Measurements from ENCODE around the gene NUDT5. TPM values are rescaled to one million over a fixed set of nuclear protein-coding genes. Genes with fewer than 3 reads are reported as not detected.

The NUDT5 gene
- total RNA-seq, 1 donor from 2014 or later = 30.7 TPM

DNA sequence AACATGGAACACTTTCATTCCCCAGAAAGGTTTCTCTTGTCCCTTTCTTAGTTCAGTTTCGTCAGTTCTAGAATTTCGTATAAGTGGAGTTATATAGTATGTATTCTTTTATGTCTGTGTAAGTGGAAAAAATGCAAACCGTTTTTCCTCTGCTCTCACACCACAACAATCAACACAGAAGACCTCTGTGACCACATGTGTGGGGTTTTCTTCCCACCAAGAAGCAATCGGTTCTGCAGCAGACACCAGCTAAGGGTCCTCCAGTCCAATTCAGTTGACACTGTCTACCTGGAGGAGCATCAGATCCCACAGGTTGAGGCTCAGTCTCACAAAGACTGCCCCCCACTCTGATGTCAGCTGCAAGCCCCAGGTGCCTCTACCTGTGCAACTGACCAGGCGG is 6.5 kb upstream of the NUDT5 start:
- TF ChIP-seq POLR2A (IDR thresholded peaks at IDR 0.05) (no peak), POLR2AphosphoS5 (IDR thresholded peaks at IDR 0.05; ENCODE audit: insufficient read depth in 1 of 2, low read depth in 1 of 2) (no peak)
- TF ChIP-seq, protein P1, sequence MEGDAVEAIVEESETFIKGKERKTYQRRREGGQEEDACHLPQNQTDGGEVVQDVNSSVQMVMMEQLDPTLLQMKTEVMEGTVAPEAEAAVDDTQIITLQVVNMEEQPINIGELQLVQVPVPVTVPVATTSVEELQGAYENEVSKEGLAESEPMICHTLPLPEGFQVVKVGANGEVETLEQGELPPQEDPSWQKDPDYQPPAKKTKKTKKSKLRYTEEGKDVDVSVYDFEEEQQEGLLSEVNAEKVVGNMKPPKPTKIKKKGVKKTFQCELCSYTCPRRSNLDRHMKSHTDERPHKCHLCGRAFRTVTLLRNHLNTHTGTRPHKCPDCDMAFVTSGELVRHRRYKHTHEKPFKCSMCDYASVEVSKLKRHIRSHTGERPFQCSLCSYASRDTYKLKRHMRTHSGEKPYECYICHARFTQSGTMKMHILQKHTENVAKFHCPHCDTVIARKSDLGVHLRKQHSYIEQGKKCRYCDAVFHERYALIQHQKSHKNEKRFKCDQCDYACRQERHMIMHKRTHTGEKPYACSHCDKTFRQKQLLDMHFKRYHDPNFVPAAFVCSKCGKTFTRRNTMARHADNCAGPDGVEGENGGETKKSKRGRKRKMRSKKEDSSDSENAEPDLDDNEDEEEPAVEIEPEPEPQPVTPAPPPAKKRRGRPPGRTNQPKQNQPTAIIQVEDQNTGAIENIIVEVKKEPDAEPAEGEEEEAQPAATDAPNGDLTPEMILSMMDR (IDR thresholded peaks at IDR 0.05) = no peak
- peaks cover 0 to 35% of the 10 kb centered on the region in 2 donors for H3K36me3 ChIP-seq

DNA sequence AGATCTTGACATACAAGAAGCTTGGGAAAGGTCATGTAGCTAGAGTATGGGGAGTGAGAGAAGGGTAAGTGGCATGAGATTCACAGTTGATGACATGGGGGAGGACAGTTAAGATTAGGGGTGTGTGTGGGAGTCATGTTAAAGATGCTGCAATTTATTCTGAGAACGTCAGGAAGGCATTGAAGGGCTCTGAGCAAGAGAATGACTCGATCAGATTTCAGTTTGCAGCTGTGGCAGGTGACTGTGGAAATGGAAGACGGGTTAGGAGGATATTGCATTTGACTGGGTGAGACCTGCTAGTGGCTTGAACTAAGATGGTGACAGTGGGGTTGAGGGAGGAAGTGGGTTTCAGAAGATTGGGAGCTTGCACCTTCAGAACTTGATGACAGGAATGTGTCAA is 5.9 kb upstream of the NUDT5 start:
- TF ChIP-seq POLR2A (IDR thresholded peaks at IDR 0.05) (no peak), POLR2AphosphoS5 (IDR thresholded peaks at IDR 0.05; ENCODE audit: insufficient read depth in 1 of 2, low read depth in 1 of 2) (no peak)
- TF ChIP-seq, protein P1 (IDR thresholded peaks at IDR 0.05) = no peak
- DNase-seq (ENCODE audit: extremely low spot score in 2 of 2) = no peak
- Histone ChIP-seq H3K27ac (no peak overlapping the region), H3K4me1 (peaks cover 24% of the 10 kb centered on the region), H3K4me3 (no peak overlapping the region), H3K27me3 (no peaks in the 10 kb centered on the region), H3K36me3 (peaks cover 0 to 35% of the 10 kb centered on the region in 2 donors), H3K9me3 (no peaks in the 10 kb centered on the region)
- intact Hi-C loops (cut with DNase I) = no loop called here

More for the DNA sequence above, 6.5 kb upstream of the NUDT5 start:
- Histone ChIP-seq H3K4me1 (peaks cover 17% of the 10 kb centered on the region), H3K27ac (no peak overlapping the region), H3K9me3 (no peaks in the 10 kb centered on the region), H3K4me3 (no peak overlapping the region), H3K27me3 (no peaks in the 10 kb centered on the region)
- intact Hi-C loops (cut with DNase I) = no loop called here
- DNase-seq (ENCODE audit: extremely low spot score in 2 of 2) = no peak

GRCh38 chr10:12200850-12201249 is 5.2 kb upstream of the NUDT5 start:
- Histone ChIP-seq H3K9me3 (no peaks in the 10 kb centered on the region), H3K36me3 (peaks cover 0 to 35% of the 10 kb centered on the region in 2 donors), H3K27me3 (no peaks in the 10 kb centered on the region), H3K27ac (no peak overlapping the region), H3K4me3 (no peak overlapping the region), H3K4me1 (peaks cover 25% of the 10 kb centered on the region)
- DNase-seq (ENCODE audit: extremely low spot score in 2 of 2) = no peak
- intact Hi-C loops (cut with DNase I) = no loop called here
- TF ChIP-seq POLR2AphosphoS5 (IDR thresholded peaks at IDR 0.05; ENCODE audit: insufficient read depth in 1 of 2, low read depth in 1 of 2) = no peak
- TF ChIP-seq POLR2A (IDR thresholded peaks at IDR 0.05) = no peak
- TF ChIP-seq, protein P1 (IDR thresholded peaks at IDR 0.05) = no peak

DNA sequence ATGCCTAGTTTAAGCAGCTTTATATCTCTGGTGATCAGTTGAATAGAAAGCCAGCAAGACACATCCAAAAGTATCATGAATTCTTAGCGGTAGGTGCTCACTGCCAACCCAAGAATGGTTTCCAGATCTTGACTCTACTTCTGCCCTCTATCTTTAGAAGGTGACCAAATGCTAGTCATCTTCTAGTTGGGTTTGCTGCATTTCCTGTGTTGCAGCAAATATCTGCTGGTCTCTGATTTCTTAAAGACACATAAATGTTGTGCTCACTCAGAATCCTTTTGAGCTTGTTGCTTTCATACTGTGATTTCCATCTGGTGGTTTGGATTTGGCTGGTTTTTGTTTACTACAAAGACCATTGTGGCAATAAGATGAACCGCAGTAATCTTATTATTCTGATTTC is 2.5 kb upstream of the NUDT5 start:
- Histone ChIP-seq H3K4me3 (no peak overlapping the region), H3K27me3 (no peaks in the 10 kb centered on the region), H3K9me3 (no peaks in the 10 kb centered on the region), H3K27ac (no peak overlapping the region), H3K36me3 (peaks cover 0 to 32% of the 10 kb centered on the region in 2 donors), H3K4me1 (peaks cover 38% of the 10 kb centered on the region)
- TF ChIP-seq POLR2A (IDR thresholded peaks at IDR 0.05) (no peak), POLR2AphosphoS5 (IDR thresholded peaks at IDR 0.05; ENCODE audit: insufficient read depth in 1 of 2, low read depth in 1 of 2) (no peak)
- TF ChIP-seq, protein P1 (IDR thresholded peaks at IDR 0.05) = no peak
- DNase-seq (ENCODE audit: extremely low spot score in 2 of 2) = no peak
- intact Hi-C loops (cut with DNase I) = no loop called here

DNA sequence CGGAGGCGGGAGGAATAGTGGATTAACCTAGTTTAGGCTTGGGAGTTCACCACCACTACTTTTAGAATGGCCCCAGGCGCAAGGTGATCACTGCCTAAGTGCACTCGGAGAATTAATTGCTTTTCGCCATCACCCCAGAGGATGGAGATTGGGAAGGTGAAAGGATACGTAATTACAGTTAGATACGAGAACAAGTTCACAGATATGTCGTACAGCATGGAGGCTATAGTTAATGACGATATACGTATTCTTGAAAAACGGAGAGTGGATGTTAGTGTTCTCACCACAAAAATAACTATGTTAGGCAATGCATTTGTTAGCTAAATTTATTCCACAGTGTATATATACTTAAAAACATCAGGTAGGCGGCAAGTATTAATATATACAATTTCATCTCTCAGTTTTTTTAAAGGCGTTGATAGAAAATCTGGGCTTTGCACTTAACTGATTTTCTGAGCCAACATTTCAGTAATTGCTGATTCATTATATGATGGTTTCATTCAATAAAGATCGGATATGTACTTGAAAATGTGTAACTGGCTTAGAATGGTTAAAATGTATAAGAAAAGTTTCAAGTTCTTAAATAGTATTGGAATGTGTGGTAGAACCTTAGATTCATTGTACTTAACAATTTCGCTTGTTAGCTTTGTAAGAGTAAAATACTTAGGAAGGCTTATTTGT is 980 bp upstream of the NUDT5 start:
- intact Hi-C loops (cut with DNase I) = no loop called here
- Histone ChIP-seq H3K36me3 (peaks cover 0 to 17% of the 10 kb centered on the region in 2 donors), H3K9me3 (no peaks in the 10 kb centered on the region), H3K4me3 (peak overlapping the region; percentile 73 to 79), H3K27me3 (no peaks in the 10 kb centered on the region), H3K27ac (peak overlapping the region; percentile 92), H3K4me1 (peaks cover 40% of the 10 kb centered on the region)
- no peak for DNase-seq (ENCODE audit: extremely low spot score in 2 of 2)
- TF ChIP-seq POLR2AphosphoS5 (IDR thresholded peaks at IDR 0.05; ENCODE audit: insufficient read depth in 1 of 2, low read depth in 1 of 2) (no peak), POLR2A (IDR thresholded peaks at IDR 0.05) (no peak)
- TF ChIP-seq, protein P1 (IDR thresholded peaks at IDR 0.05) = no peak

Data from vagina (tissue), 2 donors.